Neural cell (in vitro differentiated cells): ENCODE results near the gene MAPK1. TPM values are rescaled to one million over a fixed set of nuclear protein-coding genes. Genes with fewer than 3 reads are reported as not detected.
"Not testable (repeated sequence)": the region's sequence is repeated elsewhere in the genome, so short reads cannot be mapped to it uniquely, and the experiment has no call there.

Experiments used
- H2AFZ ChIP-seq: fragments of 200-600, 300-800 bp; sonication (generic), shearing (Covaris generic); 2 replicates; pipeline ENCODE4 v1.6.0; 2014; ENCODE audit warnings: low read depth, mild to moderate bottlenecking, antibody characterized with exemption, low read length, moderate library complexity
- H3F3A ChIP-seq: fragments of 200-600 bp; shearing (Covaris generic); 2 replicates; pipeline ENCODE4 v1.6.1; 2016; ENCODE audit warnings: mild to moderate bottlenecking, moderate library complexity, mixed read lengths, antibody characterized with exemption, low read length; ENCODE audit not compliant: insufficient read depth, poor library complexity, severe bottlenecking
- H3K27ac ChIP-seq: fragments of 200-600, 300-800 bp; sonication (generic), shearing (Covaris generic); 2 replicates; pipeline ENCODE4 v1.5.1; 2014; ENCODE audit warnings: mild to moderate bottlenecking, low read length, moderate library complexity
- H3K27me3 ChIP-seq: fragments of 300-800, 200-600 bp; sonication (generic), shearing (Covaris generic); 2 replicates; pipeline ENCODE4 v1.6.0; 2014; ENCODE audit warnings: mild to moderate bottlenecking, low read depth, low read length, moderate library complexity; ENCODE audit not compliant: insufficient read depth
- H3K36me3 ChIP-seq: fragments of 300-800, 200-600 bp; sonication (generic), shearing (Covaris generic); 2 replicates; pipeline ENCODE4 v1.5.1; 2014; ENCODE audit warnings: mild to moderate bottlenecking, antibody characterized with exemption, low read length, moderate library complexity; ENCODE audit not compliant: insufficient read depth
- H3K4me2 ChIP-seq: fragments of 300-800, 200-600 bp; sonication (generic), shearing (Covaris generic); 2 replicates; pipeline ENCODE4 v1.6.0; 2014; ENCODE audit warnings: mild to moderate bottlenecking, low read length
- H3K4me3 ChIP-seq: fragments of 300-800, 200-600 bp; sonication (generic), shearing (Covaris generic); 2 replicates; pipeline ENCODE4 v1.5.1; 2014; ENCODE audit warnings: mild to moderate bottlenecking, low read length, moderate library complexity
- H3K79me2 ChIP-seq: fragments of 200-600 bp; shearing (Covaris generic); replicated peaks from 2 replicates; pipeline ENCODE4 v1.6.0; 2014; ENCODE audit warnings: mild to moderate bottlenecking, low read length, moderate library complexity; ENCODE audit not compliant: insufficient read depth
- H3K9ac ChIP-seq: fragments of 300-800, 200-600 bp; sonication (generic), shearing (Covaris generic); 2 replicates; pipeline ENCODE4 v1.6.1; 2016; ENCODE audit warnings: mild to moderate bottlenecking, low read length, mixed read lengths
- H3K9me2 ChIP-seq: fragments of 200-600 bp; shearing (Covaris generic); 2 replicates; pipeline ENCODE4 v1.6.1; 2016; ENCODE audit warnings: mild to moderate bottlenecking, low read length, mixed read lengths; ENCODE audit not compliant: insufficient read depth
- H3K9me3 ChIP-seq: fragments of 200-600, 300-800 bp; sonication (generic), shearing (Covaris generic); 2 replicates; pipeline ENCODE4 v1.6.1; 2016; ENCODE audit warnings: mild to moderate bottlenecking, mixed run types, low read length, moderate library complexity, mixed read lengths
- H4K20me1 ChIP-seq: fragments of 200-600 bp; shearing (Covaris generic); 2 replicates; pipeline ENCODE4 v1.6.1; 2016; ENCODE audit warnings: mild to moderate bottlenecking, mixed run types; ENCODE audit not compliant: insufficient read depth
- CTCF ChIP-seq: fragments of 450-650 bp; IDR thresholded peaks from 2 replicates; pipeline ENCODE4 v1.5.1; 2014; ENCODE audit warnings: antibody characterized with exemption, mild to moderate bottlenecking, moderate library complexity; ENCODE audit not compliant: poor library complexity, severe bottlenecking
- EP300 ChIP-seq: fragments of 450-650 bp; conservative IDR thresholded peaks from 2 replicates; pipeline ENCODE4 v1.6.1; 2014; ENCODE audit warnings: antibody characterized with exemption, mild to moderate bottlenecking, moderate library complexity; ENCODE audit not compliant: poor library complexity, severe bottlenecking
- EZH2 ChIP-seq: fragments of 200-600, 300-800 bp; shearing (Covaris generic), sonication (generic); IDR thresholded peaks from 2 replicates; pipeline ENCODE4 v1.6.1; 2014; ENCODE audit warnings: antibody characterized with exemption, low read length, borderline replicate concordance, mild to moderate bottlenecking; ENCODE audit not compliant: insufficient read depth, poor library complexity, severe bottlenecking
- MXI1 ChIP-seq: fragments of 450-650 bp; conservative IDR thresholded peaks from 2 replicates; pipeline ENCODE4 v1.6.1; 2014; ENCODE audit warnings: antibody characterized with exemption, mild to moderate bottlenecking; ENCODE audit not compliant: poor library complexity, severe bottlenecking
- POLR2AphosphoS5 ChIP-seq: IDR thresholded peaks from 2 replicates; pipeline ENCODE4 v1.6.1; 2012
- RAD21 ChIP-seq: fragments of 450-650 bp; conservative IDR thresholded peaks from 2 replicates; pipeline ENCODE4 v1.6.1; 2014; ENCODE audit warnings: antibody characterized with exemption, mild to moderate bottlenecking, moderate library complexity
- SMC3 ChIP-seq: fragments of 450-650 bp; conservative IDR thresholded peaks from 2 replicates; pipeline ENCODE4 v1.6.1; 2014; ENCODE audit warnings: antibody characterized with exemption, mild to moderate bottlenecking, moderate library complexity; ENCODE audit not compliant: poor library complexity
- TAF1 ChIP-seq: IDR thresholded peaks from 2 replicates; pipeline ENCODE4 v1.6.1; 2012; ENCODE audit warnings: low read depth
- polyA plus RNA-seq: library from polyadenylated mRNA; depleted of rRNA; stranded (reverse); fragments of >200 nt; gene quantifications from 2 replicates; pipeline ENCODE4 v1.2.3, GENCODE V29; 2014
- TF ChIP-seq, protein P1 (sequence below): IDR thresholded peaks from 2 replicates; pipeline ENCODE4 v1.6.1; 2012; ENCODE audit warnings: borderline replicate concordance

Gene MAPK1
- polyA plus RNA-seq, 1 donor from 2014 or later, result 43.3 TPM

GRCh38 chr22:21719024-21719423 lies 148.4 kb downstream of the MAPK1 start:
- no peaks in the 10 kb centered on the region for H3K36me3 ChIP-seq
- no peak overlapping the region for H3K4me2 ChIP-seq
- no peaks in the 10 kb centered on the region for H3K9me3 ChIP-seq
- H4K20me1 ChIP-seq, result no peaks in the 10 kb centered on the region
- H3K27ac ChIP-seq, result no peak overlapping the region
- TF ChIP-seq EP300, result no peak
- no peak for TF ChIP-seq EZH2
- TF ChIP-seq, protein P1, sequence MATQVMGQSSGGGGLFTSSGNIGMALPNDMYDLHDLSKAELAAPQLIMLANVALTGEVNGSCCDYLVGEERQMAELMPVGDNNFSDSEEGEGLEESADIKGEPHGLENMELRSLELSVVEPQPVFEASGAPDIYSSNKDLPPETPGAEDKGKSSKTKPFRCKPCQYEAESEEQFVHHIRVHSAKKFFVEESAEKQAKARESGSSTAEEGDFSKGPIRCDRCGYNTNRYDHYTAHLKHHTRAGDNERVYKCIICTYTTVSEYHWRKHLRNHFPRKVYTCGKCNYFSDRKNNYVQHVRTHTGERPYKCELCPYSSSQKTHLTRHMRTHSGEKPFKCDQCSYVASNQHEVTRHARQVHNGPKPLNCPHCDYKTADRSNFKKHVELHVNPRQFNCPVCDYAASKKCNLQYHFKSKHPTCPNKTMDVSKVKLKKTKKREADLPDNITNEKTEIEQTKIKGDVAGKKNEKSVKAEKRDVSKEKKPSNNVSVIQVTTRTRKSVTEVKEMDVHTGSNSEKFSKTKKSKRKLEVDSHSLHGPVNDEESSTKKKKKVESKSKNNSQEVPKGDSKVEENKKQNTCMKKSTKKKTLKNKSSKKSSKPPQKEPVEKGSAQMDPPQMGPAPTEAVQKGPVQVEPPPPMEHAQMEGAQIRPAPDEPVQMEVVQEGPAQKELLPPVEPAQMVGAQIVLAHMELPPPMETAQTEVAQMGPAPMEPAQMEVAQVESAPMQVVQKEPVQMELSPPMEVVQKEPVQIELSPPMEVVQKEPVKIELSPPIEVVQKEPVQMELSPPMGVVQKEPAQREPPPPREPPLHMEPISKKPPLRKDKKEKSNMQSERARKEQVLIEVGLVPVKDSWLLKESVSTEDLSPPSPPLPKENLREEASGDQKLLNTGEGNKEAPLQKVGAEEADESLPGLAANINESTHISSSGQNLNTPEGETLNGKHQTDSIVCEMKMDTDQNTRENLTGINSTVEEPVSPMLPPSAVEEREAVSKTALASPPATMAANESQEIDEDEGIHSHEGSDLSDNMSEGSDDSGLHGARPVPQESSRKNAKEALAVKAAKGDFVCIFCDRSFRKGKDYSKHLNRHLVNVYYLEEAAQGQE, result no peak
- no peak for TF ChIP-seq POLR2AphosphoS5
- TF ChIP-seq CTCF, result no peak
- TF ChIP-seq MXI1, result no peak
- TF ChIP-seq TAF1, result no peak
- no peak for TF ChIP-seq RAD21
- TF ChIP-seq SMC3, result no peak
- no peaks in the 10 kb centered on the region for H3K9me2 ChIP-seq
- no peak overlapping the region for H3K4me3 ChIP-seq
- H3K9ac ChIP-seq, result no peak overlapping the region
- H2AFZ ChIP-seq, result no peak overlapping the region
- peaks cover 4% of the 10 kb centered on the region for H3K79me2 ChIP-seq
- H3F3A ChIP-seq, result no peaks in the 10 kb centered on the region
- no peaks in the 10 kb centered on the region for H3K27me3 ChIP-seq

DNA sequence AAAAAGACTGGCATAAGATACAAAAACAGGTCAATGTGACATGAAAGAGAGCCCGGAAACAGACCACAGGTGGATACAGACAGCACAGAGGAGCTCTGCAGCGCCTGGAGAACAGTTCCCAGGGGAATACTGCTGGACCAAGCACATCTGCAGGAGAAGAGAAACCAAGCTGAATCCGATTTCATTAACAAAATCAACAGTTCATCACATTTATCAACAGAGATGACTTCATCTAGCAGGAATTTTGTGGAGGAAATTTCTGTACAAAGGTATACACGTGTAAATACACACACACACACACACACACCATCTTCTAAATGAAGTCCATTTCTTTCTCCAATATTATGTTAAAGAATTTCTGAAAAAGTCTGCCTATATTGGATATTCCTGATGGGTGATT lies 148.9 kb downstream of the MAPK1 start:
- H3K4me3 ChIP-seq, result no peak overlapping the region
- peaks cover 4% of the 10 kb centered on the region for H3K79me2 ChIP-seq
- H3F3A ChIP-seq, result no peaks in the 10 kb centered on the region
- no peak overlapping the region for H3K9ac ChIP-seq
- no peaks in the 10 kb centered on the region for H3K27me3 ChIP-seq
- H2AFZ ChIP-seq, result no peak overlapping the region
- no peak for TF ChIP-seq EZH2
- TF ChIP-seq, protein P1, result no peak
- no peak for TF ChIP-seq TAF1
- no peak for TF ChIP-seq POLR2AphosphoS5
- no peak for TF ChIP-seq MXI1
- no peak for TF ChIP-seq RAD21
- no peak for TF ChIP-seq EP300
- no peak for TF ChIP-seq SMC3
- TF ChIP-seq CTCF, result no peak
- H3K36me3 ChIP-seq, result no peaks in the 10 kb centered on the region
- H3K9me3 ChIP-seq, result no peaks in the 10 kb centered on the region
- H3K9me2 ChIP-seq, result no peaks in the 10 kb centered on the region
- no peaks in the 10 kb centered on the region for H4K20me1 ChIP-seq
- H3K27ac ChIP-seq, result no peak overlapping the region
- no peak overlapping the region for H3K4me2 ChIP-seq

GRCh38 chr22:21716395-21717122 lies 150.9 kb downstream of the MAPK1 start:
- not testable (repeated sequence) for H3K36me3 ChIP-seq, H3K9me3 ChIP-seq, H3K4me2 ChIP-seq, H3K9ac ChIP-seq, H3F3A ChIP-seq, H3K27me3 ChIP-seq, H2AFZ ChIP-seq, H3K79me2 ChIP-seq, H4K20me1 ChIP-seq, H3K27ac ChIP-seq, H3K9me2 ChIP-seq, H3K4me3 ChIP-seq
